ENCODE measurements around the gene ZNF492.
"Not testable (repeated sequence)": the region's sequence is repeated elsewhere in the genome, so short reads cannot be mapped to it uniquely, and the experiment has no call there.

The ZNF492 gene

GRCh38 chr19:22633706-22634449 is at the start of gene ZNF492:
Gene ZNF492 (plus strand): TSS chr19:22634324. CDS start chr19:22653400, 19,076 bp downstream.
- peak; percentile 87 for DNase-seq

GRCh38 chr19:22595422-22595821 is 38.7 kb upstream of the ZNF492 start:
- no peak for DNase-seq

GRCh38 chr19:22595918-22596341 is 38.2 kb upstream of the ZNF492 start:
- DNase-seq = no peak

- DNase-seq = no peak
Observed at GRCh38 chr19:22600690-22601648, 33.2 kb upstream of the ZNF492 start.

- DNase-seq = no peak
Observed at GRCh38 chr19:22601906-22602630, 32.1 kb upstream of the ZNF492 start.

GRCh38 chr19:22602631-22603272 is 31.4 kb upstream of the ZNF492 start:
- no peak for DNase-seq

- no peak for DNase-seq
Observed at GRCh38 chr19:22603518-22604440, 30.3 kb upstream of the ZNF492 start.

- no peak for DNase-seq
Observed at GRCh38 chr19:22604571-22605274, 29.4 kb upstream of the ZNF492 start.

GRCh38 chr19:22605275-22606211 is 28.6 kb upstream of the ZNF492 start:
- DNase-seq = no peak

GRCh38 chr19:22606212-22606553 is 27.9 kb upstream of the ZNF492 start:
- DNase-seq = no peak

- no peak for DNase-seq
Observed at GRCh38 chr19:22606954-22607652, 27.0 kb upstream of the ZNF492 start.

GRCh38 chr19:22607653-22608430 is 26.3 kb upstream of the ZNF492 start:
- no peak for DNase-seq

GRCh38 chr19:22608441-22608840 is 25.7 kb upstream of the ZNF492 start:
- DNase-seq = no peak

- no peak for DNase-seq
Observed at GRCh38 chr19:22609630-22610029, 24.5 kb upstream of the ZNF492 start.

- no peak for DNase-seq
Observed at GRCh38 chr19:22610121-22610520, 24.0 kb upstream of the ZNF492 start.

- no peak for DNase-seq
Observed at GRCh38 chr19:22612316-22612715, 21.8 kb upstream of the ZNF492 start.

GRCh38 chr19:22616659-22617058 is 17.5 kb upstream of the ZNF492 start:
- no peak for DNase-seq

- DNase-seq = not testable (repeated sequence)
Observed at GRCh38 chr19:22617181-22617580, 16.9 kb upstream of the ZNF492 start.

All from activated CD8-positive, alpha-beta memory T cell treated with anti-CD3 and anti-CD28 coated beads for 24 hours (primary cell).